Left ventricle myocardium inferior (tissue), 1 donor: Measurements from ENCODE around the gene ARMH4. TPM values are rescaled to one million over a fixed set of nuclear protein-coding genes. Genes with fewer than 3 reads are reported as not detected.

Experiments used
- DNase-seq: peaks from one replicate; pipeline ENCODE4 v3.0.0-alpha.2; 2020
- H3K27ac ChIP-seq: fragments of 200-600 bp; replicated peaks from 2 replicates; pipeline ENCODE4 v1.8.0; 2021
- H3K27me3 ChIP-seq: fragments of 200-600 bp; 2 replicates; pipeline ENCODE4 v1.8.0; 2021; ENCODE audit warnings: low read depth
- H3K36me3 ChIP-seq: fragments of 200-600 bp; 2 replicates; pipeline ENCODE4 v1.8.0; 2021
- H3K4me1 ChIP-seq: fragments of 200-600 bp; 2 replicates; pipeline ENCODE4 v1.8.0; 2021
- H3K4me3 ChIP-seq: fragments of 200-600 bp; 2 replicates; pipeline ENCODE4 v1.8.0; 2021; ENCODE audit warnings: mild to moderate bottlenecking, moderate library complexity
- H3K9me3 ChIP-seq: fragments of 200-600 bp; replicated peaks from 2 replicates; pipeline ENCODE4 v1.8.0; 2021
- CTCF ChIP-seq: fragments of 200-600 bp; IDR thresholded peaks from 2 replicates; pipeline ENCODE4 v1.8.0; 2021; ENCODE audit warnings: antibody characterized with exemption, mild to moderate bottlenecking, borderline replicate concordance
- intact Hi-C: fragments of 100-400 bp; cut with micrococcal nuclease; formaldehyde crosslinking; loops from one replicate; pipeline ENCODE4 v1.11.0; 2022
- long read RNA-seq: library from polyadenylated mRNA; unstranded; transcript quantifications from one replicate; pipeline ENCODE4 v2.0.0, GENCODE V29; 2021
- total RNA-seq: library from RNA; stranded (reverse); fragmentation: NEBNext Ultra II Directional; extraction: Animal tissue kit (Norgen Biotek cat#: 25700); gene quantifications from one replicate; pipeline ENCODE4 v1.2.1, GENCODE V29; 2021
- donor health status: DM: no; HTN: yes; CAD: no; lungs with severe emphysema.

ARMH4 gene
- total RNA-seq = 7.3 TPM
- long read RNA-seq, full-length matches to known transcripts = 12 of 25 reads
- long read RNA-seq, partial matches to known transcripts = 3 of 25 reads
- long read RNA-seq, other reads (novel, unspliced or antisense) = 10 of 25 reads

- Histone ChIP-seq H3K4me3 (peak within 1 kb of the TSS; percentile 90), H3K9me3 (no peaks in the 10 kb centered on the region), H3K27me3 (no peaks in the 10 kb centered on the region), H3K36me3 (no peaks in the 10 kb centered on the region), H3K27ac (peak within 1 kb of the TSS; percentile 83), H3K4me1 (peaks cover 26% of the 10 kb centered on the region)
- TF ChIP-seq CTCF = peak; percentile 52
- DNase-seq = peak; percentile 85
- intact Hi-C loops = no loop called here
Observed at GRCh38 chr14:58152014-58152857, at the start of gene ARMH4. ARMH4 (minus strand) TSS chr14:58152213; CDS start chr14:58139358, 12,855 bp downstream.

- peak overlapping the region; percentile 96 for H3K27ac ChIP-seq
- no peak for DNase-seq
- H3K9me3 ChIP-seq = no peaks in the 10 kb centered on the region
- peaks cover 29% of the 10 kb centered on the region for H3K36me3 ChIP-seq
- intact Hi-C loops = loop anchor here (10.0 kb wide), 1 partner anchor 124 kb away; no protein-coding TSS in a partner anchor
- H3K27me3 ChIP-seq = no peaks in the 10 kb centered on the region
- H3K4me3 ChIP-seq = peak overlapping the region; percentile 94
- H3K4me1 ChIP-seq = peaks cover 28% of the 10 kb centered on the region
- no peak for TF ChIP-seq CTCF
Observed at GRCh38 chr14:58200846-58201245, 48.8 kb upstream of the ARMH4 start.

- no peak for TF ChIP-seq CTCF
- Histone ChIP-seq H3K27me3 (no peaks in the 10 kb centered on the region), H3K27ac (peak overlapping the region; percentile 96), H3K9me3 (no peaks in the 10 kb centered on the region), H3K4me3 (peak overlapping the region; percentile 94), H3K36me3 (peaks cover 26% of the 10 kb centered on the region), H3K4me1 (peaks cover 28% of the 10 kb centered on the region)
- intact Hi-C loops = loop anchor here (10.0 kb wide), 1 partner anchor 124 kb away; no protein-coding TSS in a partner anchor
- DNase-seq = no peak
Observed at GRCh38 chr14:58200480-58200841, 48.4 kb upstream of the ARMH4 start.

GRCh38 chr14:58199726-58200479, 47.9 kb upstream of the ARMH4 start, which contains the start of gene ACTR10:
ACTR10 (plus strand) TSS chr14:58200149; CDS start chr14:58200218, 69 bp downstream.
- DNase-seq = peak; percentile 88
- Histone ChIP-seq H3K9me3 (no peaks in the 10 kb centered on the region), H3K27ac (peak within 1 kb of the TSS; percentile 96), H3K36me3 (peaks cover 22% of the 10 kb centered on the region), H3K4me1 (peaks cover 28% of the 10 kb centered on the region), H3K27me3 (no peaks in the 10 kb centered on the region), H3K4me3 (peak within 1 kb of the TSS; percentile 94)
- no peak for TF ChIP-seq CTCF
- intact Hi-C loops = loop anchor here (10.0 kb wide), 1 partner anchor 125 kb away; no protein-coding TSS in a partner anchor

GRCh38 chr14:58198086-58198485, 46.1 kb upstream of the ARMH4 start:
- intact Hi-C loops = no loop called here

More at GRCh38 chr14:58198086-58198485, 46.1 kb upstream of the ARMH4 start:
- Histone ChIP-seq H3K36me3 (peaks cover 4% of the 10 kb centered on the region), H3K27me3 (no peaks in the 10 kb centered on the region), H3K4me1 (peaks cover 28% of the 10 kb centered on the region), H3K27ac (no peak overlapping the region), H3K4me3 (no peak overlapping the region), H3K9me3 (no peaks in the 10 kb centered on the region)
- no peak for TF ChIP-seq CTCF
- no peak for DNase-seq
